NCI-H2171 (cell line): Measurements from ENCODE around the gene GRM8.
"Not testable (repeated sequence)": the region's sequence is repeated elsewhere in the genome, so short reads cannot be mapped to it uniquely, and the experiment has no call there.

ENCODE experiments used
- DNase-seq: peaks from one replicate; lab custom pipeline; 2025; lab: John Stamatoyannopoulos, UW

The GRM8 gene

DNA sequence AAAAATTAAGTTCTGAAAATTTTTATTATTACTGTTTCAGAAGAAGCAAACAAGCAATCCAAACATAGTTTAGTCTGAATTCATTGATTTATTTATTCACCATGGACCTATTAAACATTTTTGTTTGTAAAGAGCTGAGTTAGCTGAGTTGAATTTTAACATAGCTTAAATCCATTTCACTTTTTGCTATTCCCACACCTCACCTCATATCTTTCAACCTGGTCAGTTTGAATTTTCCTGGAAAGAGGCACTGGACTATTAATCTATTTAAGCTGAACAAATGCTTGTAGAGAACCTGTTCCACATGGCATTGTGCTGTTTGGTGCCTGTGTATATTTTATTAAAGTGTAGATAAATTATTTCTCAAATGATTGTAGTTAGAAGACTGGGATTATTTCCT is 344.2 kb downstream of the GRM8 start:
- not testable (repeated sequence) for DNase-seq

DNA sequence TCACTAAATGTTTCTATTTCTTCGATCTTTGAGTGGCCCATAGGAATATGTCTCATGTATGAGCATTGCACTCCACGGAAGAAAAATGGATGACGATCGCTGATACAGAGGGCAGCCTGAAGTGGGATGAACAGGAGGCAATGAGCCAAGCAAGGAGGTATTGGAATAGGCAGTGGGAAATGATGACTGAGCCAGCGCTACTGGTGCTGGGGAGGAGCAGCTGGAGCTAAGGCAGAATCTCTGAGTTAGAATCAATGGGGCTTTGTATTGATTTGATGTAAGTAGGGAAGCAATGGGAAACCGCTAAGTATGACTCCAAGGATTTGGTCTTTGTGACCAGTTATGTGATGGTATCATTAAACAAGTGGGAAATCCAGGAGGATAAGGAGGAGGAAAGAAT is 345.1 kb downstream of the GRM8 start:
- DNase-seq: not testable (repeated sequence)

DNA sequence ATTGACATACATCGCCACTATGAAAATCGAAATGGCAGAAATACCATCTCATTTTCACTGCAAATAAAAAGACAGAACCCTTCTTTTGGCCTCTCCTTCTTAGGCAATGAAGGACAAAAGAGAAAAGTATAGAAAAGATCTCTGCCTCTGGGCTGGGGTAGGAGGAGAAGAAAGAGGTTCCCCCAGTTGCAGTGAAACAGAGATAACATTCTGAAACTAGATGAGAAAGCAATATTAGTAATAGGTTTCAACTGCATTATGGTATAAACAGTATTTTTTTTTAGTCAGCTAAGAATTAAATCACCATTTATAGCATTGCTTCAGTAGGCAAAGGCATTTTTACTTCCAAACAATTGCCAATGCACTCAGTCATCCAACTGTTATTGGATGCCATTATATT is 347.5 kb downstream of the GRM8 start:
- not testable (repeated sequence) for DNase-seq

DNA sequence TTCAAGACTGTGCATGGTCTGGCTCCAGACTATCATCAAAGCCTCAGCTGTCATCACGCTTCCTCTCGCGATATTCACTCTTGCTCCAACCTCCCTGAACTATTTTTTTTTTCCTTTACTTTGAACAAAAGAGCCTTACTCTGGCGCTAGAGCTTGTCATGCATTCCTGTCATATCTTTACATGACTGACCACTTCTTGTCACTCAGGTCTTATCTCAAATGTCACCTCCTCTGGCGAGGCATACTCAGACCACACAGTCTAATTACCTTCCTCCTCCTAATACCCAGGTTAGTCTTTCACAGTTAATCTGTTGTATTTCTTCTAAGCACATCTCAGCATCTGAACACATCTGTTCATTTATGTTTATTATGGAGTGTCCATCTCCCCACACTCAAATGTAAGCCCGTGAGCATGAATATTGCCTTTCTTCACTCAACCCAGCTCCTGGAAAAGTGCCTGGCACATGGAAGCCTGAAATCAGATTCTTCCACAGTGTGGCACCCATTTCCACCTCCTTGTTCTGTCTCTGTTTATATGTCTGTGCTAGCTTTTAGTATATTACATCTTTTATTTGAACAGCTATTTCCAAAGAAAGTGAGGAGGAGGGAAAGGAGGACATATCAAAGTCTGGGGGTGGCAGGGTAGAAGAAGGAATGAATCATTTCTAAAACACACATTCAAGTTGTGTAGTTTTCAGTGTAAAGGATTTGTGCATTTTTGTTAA is 351.5 kb downstream of the GRM8 start:
- not testable (repeated sequence) for DNase-seq

DNA sequence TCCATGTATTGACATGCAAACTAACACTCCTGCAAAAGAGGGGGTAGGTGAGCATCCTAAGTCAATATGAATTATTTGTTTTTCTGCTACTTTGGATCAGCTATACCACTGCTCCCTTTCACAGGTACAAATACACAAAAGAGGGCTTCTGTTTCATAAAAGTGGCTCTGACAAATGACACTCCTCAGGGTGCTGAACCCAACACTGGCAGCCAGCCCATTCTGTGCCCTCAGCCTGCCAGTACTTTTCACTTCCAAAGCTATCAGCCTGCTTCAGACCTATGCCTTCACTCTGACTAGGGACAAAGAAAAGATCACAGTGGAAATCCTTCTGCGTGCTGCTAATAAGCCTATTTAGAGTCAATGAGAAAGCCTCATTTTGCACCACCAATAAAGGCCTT is 364.8 kb downstream of the GRM8 start:
- not testable (repeated sequence) for DNase-seq

DNA sequence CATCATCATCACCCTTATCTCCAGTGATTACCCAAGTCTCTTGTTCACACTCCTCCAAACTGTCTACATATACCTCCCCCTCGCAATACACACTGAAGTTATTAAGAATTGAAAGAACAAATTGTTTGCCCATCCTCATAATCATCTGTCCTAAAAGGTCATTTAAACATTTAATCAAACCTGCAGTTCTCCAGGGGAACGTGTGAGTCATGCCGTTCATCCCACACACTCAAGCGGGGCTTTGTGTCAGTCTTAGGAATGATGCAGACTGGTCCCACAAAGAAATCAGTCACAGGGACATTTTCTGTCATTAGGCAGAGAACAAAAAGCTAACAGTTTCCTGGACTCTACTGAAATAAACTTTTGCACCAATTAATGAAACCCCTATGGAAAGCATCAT is 365.2 kb downstream of the GRM8 start:
- not testable (repeated sequence) for DNase-seq

DNA sequence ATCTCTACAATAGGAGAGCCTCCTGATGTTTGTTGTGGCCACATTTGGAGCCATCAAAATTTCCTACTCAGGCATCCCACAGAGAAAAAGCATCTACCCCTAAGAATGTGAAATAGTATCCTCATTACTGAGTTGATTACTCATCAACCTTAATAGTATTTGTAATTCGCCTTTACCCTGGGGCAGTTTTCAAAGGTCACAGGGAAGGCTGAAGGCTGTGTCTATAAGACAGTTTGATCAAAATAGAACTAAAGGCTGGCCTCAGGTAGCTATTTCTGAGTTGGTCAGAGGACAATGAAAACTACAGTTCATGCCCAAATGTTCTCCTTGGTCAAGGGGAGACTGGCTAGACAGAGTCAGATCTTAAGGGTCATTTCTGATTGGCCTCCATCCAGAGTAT is 370.0 kb downstream of the GRM8 start:
- not testable (repeated sequence) for DNase-seq

DNA sequence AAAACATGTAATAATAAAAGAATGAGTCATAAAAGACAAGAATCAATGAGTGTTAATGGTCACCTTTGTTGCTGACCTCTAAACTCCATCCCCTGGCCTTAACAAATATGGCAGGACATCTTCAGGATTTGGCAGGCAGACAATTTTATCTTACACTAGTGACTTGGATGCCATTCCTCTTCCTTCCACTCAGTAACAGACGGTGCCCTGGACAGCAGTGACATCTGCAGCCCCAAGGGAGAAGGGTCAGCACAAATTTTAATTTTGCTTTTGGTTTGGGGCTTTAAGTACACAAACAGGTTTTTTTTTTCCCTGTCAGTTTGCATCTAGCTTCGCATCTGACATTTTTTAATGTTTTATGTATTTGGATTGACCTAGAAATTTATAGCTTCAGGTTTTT is 370.8 kb downstream of the GRM8 start:
- DNase-seq: not testable (repeated sequence)

DNA sequence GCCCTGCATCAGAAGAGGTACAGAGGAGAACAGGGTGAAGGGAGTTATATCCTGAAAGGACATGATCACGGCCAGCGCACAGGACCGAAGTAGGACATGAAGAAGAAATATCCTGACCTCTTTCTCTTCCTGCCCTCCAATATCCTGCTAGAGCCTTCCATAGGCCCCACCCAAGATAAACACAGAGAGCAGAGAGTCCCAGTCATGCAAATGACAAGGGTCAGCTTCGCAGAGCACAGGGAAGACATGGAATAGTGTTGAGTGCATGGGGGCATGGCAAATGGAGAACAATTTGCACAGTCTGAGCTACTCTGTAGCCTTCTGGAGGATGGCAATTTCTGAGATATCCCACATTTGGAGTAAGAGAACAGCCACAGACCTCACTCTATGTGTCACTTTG is 371.4 kb downstream of the GRM8 start:
- DNase-seq: no peak

DNA sequence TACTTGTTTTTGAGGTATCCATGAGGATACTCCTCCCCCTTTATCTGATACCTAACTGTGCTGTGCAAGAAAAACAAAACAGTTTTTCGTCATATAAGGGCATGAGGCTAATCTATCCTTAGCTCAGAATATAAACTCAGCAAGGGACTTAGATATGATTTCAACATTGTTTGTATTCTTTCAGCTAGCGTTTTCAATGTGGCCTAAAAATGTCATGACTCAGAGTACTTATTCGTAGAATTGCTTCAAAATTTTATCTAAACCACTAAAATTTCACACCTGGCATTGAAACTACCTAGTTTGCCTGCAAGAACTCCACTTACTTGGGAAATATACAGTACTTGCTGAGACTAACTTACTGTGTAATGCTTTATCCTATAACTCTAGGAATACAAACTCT is 376.2 kb downstream of the GRM8 start:
- not testable (repeated sequence) for DNase-seq

DNA sequence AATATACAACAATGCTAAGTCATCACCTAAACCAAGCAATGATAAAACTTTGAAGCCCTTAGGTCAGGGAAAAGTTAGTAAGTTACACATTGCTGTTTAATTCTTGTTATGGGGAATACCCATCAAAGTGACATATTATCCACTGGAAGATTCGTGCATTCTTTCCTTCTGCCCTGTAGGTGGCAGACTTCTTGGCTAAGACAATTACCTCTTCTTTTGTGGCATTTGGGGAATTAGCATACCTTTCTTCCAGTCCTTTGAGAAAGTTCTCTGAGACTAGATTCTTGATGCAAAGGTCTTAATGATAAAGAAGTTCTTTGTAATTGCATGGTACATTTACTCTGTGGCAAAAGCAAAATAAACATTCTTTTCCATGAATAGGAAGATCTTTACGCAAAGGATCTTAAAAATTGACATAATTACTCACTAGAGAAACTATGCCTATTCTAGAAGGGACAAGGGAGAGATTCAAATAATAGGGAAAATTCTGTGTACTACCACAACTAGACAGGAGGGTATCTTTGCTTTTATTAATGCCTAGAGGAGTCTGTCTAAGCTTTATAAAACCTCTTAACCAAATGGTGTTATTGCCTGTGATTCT is 395.9 kb downstream of the GRM8 start:
- DNase-seq: no peak

DNA sequence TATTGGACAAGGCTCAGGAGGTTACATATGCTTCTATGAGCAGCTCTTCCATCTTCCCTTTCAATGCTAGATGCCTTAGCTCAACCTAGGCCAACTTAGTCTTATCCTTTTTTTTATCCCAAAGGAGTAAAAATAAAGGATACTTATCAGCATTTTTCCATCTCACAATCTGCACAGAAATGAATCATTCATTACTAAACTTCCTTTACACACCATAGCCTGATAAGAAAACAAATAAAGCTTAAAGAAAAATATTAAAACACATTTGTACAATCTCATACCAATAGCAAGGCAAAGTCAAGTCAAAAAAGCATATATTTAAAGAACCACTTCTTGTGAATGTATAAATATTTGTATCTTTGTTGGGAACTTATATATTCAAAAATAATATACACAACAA is 407.4 kb downstream of the GRM8 start:
- DNase-seq: no peak

DNA sequence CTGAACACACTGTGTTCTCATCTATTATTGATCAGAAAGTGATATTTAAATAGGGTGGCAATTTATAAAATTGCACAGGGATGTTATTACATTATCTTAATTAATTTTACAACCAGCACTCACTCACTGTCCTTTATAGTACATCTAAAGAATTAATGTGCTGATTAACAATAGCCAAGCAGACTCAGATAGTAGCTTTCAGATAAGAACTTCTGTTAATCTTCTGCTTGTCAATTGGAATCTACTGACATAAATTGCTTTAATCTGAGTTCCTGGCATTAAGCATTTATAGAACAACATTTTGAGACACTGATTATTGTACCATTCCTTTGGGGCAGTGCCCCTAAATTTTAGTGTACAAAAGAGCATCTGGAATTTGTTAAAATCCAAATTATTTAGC is 408.9 kb downstream of the GRM8 start:
- DNase-seq: no peak

DNA sequence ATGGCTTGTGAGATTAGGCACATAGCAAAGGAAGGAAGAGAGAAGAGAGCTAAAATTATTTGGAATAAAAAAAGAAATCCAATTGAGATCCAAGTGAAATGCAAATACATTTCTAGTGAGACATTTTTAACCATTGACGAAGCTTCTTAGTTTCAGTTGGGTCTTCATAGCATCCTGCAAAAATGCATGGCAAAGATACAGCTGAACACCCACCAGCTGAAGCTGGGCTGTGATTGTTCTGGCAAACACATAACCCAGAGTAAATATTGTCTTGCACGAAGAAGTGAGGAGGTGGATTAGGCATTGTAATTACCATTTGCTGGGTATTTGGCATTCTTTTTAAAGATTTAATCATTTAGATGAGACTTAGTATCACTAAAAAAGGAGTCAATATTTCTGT is 409.4 kb downstream of the GRM8 start:
- DNase-seq: no peak

DNA sequence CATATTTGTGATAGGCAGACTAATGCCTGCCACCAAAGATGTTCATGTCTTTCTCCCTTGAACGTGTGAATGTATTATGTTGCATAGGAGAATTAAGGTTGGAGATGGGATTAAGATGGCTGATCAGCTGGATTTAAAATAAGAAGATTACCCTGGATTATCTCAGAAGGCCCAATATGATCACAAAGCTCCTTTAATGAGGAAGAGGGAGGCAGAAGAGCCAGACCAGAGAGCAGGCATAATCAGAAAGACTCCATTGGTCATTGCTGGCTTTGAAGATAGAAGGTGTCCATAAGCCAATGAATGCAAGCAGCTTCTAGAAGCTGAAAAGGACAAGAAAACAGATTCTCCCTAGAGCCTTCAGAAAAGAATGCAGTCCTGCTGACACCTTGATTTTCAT is 410.3 kb downstream of the GRM8 start:
- DNase-seq: no peak

DNA sequence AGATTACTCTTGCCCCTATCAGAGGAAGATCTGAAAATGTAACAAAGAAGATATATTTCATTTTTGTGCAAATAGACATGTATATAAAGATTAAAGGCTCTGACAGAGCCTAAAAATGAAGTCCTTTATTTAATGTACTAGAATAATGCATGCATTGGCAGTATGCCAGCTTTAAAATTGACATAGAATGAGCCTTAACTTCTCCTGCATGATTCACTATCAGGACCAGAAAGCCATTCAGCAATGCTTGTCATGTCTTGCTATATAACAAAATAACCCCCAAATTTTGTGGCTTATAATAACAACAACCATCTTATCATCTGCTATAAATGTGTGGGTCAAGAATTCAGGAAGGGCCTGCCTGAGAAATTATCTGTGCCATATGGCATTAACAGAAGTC is 411.9 kb downstream of the GRM8 start:
- peak; percentile 4 for DNase-seq

DNA sequence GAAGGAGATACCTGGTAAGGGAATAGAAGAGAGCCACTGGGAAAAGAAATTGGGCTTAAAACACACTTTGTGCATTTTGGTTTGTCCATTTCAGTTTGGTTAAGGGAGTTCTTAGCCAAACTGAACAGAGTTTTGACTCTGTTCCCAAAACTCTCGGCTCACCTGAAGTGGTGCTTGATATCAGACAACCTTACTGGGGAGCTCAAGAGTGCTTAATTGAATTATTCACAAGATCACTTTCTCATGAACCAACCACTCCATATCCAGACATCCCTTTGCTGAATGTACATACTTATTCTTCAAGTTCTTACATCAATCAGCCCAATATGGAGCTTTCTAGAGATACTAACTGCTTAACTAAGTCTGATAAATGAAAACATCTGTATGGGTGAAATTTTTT is 413.1 kb downstream of the GRM8 start:
- no peak for DNase-seq

DNA sequence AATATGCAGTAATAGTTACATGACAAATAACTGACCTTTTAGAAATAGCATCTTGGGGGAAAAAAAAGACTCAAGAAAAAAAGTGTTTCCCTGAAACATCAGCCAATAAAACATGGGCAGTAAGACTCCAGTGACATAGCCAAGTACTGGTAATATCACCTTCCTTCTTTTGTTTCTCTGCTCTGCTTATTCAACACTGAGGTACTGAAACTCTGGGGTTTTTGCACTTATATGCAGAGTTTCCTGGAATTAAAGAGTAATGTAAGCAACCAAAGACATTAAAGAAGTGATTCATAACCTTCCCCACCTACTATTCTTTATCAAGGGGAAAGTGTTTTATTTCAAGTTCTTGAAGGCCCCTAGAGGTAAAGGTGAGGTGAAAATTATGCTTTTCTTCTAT is 414.5 kb downstream of the GRM8 start:
- DNase-seq: no peak

DNA sequence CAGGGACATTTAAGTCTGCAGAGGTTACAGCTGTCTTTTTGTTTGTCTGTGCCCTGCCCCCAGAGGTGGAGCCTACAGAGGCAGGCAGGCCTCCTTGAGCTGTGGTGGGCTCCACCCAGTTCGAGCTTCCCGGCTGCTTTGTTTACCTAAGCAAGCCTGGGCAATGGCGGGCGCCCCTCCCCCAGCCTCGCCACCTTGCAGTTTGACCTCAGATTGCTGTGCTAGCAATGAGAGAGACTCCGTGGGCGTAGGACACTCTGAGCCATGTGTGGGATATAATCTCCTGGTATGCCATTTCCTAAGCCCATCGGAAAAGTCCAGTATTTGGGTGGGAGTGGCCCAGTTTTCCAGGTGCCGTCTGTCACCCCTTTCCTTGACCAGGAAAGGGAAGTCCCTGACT is 421.5 kb downstream of the GRM8 start:
- DNase-seq: not testable (repeated sequence)

DNA sequence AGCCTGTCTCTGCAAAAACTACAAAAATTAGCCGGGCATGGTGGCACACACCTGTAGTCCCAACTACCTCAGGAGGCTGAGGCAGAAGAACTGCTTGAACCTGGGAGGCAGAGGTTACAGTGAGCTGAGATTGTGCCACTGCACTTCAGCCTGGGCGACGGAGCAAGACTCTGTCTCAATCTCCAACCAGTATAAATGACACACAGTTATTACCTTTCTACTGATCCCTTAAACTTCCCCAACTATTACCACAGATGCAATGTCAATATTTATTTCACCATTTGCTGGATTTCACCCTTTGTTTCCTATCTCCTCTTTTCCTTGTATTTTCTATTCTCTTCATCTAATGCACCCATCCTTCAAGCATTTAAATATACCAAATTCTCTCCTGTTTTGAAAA is 431.8 kb downstream of the GRM8 start:
- no peak for DNase-seq

DNA sequence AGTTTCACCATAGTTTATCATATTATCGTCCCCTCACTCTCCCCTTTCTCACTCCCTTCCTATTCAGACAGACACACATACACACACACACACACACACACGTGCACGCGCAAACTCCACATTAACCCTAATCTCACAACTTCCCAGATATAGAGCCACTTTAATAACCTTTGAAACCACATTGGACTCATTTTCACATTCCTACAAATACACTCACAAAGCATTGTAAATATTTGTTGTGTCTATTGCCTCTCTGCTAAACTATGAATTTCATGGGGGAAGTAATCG is 433.6 kb downstream of the GRM8 start:
- DNase-seq: no peak

DNA sequence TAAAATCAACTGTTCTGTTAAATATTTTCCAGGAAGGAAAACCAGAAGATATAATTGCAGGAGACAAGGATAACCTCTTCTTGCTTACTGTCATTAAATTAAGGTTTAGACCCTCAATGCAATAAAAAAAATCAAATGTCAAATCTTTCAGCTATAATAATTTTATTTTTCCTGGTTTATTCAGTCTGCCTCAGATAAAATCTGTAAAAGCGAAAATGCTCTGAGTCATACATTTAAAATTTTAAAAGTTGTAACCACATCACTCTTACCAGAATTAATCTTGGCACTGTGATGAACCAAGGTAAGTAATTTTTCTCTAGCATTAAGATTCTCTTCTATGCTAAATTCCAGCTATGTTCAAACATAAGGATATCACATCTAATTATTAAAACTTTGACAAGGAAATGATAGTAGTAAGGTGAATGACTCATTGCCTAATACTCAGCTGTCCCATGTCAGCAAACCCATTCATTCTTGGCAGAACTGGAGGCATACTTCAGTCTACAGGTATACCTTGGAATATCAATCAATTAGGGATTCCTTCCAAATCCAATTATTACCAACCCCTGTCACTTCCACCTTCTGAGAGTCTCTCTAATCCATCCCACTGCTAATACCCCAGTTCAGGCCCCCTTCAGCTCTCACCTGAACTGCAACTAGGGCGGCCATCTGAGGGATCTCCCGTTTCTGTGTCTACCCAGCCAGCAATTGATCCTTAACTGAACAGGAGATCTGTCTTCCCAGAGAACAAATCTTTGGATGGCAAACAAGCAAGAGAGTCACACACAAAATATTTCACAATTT is 434.1 kb downstream of the GRM8 start:
- no peak for DNase-seq

DNA sequence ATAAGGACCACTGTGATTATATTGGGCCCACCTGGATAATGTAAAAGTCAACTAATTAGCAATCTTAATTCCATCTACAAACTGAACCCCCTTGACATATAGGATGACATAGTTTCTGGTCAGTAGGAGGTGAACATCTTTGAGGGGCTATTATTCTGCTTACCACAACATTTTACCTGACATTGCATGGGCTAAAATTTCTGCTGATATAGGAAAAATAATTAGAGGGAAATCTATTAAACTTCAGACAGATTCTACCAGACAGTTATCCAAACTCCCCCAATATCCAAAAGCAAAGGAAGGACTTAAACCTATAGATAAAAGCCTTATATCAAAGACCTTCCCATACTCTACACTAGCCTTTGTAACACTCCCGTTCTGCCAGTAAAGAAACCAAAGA is 443.6 kb downstream of the GRM8 start:
- no peak for DNase-seq
